A673 (cell line): Measurements from ENCODE around the gene ATP23. TPM values are rescaled to one million over a fixed set of nuclear protein-coding genes. Genes with fewer than 3 reads are reported as not detected.

Experiments used
- BruUV-seq: library from RNA; stranded (reverse); fragments of 400-500 nt; replicated peaks from 2 replicates; lab custom pipeline; 2021; lab: Mats Ljungman, UMichigan
- CTCF ChIA-PET: fragments of 300-600 bp; sonication (Branson Sonifier 250); formaldehyde crosslinking; loops from one replicate; lab custom pipeline; 2022; ENCODE audit warnings: antibody characterized with exemption; lab: Charles Lee
- POLR2A ChIA-PET: fragments of 300-600 bp; sonication (Branson Sonifier 250); formaldehyde crosslinking; loops from one replicate; lab custom pipeline; 2022; ENCODE audit warnings: antibody characterized with exemption; ENCODE audit not compliant: low non-redundant PET; lab: Charles Lee
- DNase-seq: peaks from one replicate; pipeline ENCODE4 v3.0.0-alpha.2; 2015; ENCODE audit warnings: low spot score
- H3K27ac ChIP-seq: fragments of 200-600 bp; sonication (generic); 2 replicates; pipeline ENCODE4 v1.5.1; 2016; ENCODE audit warnings: mixed run types, low read depth, mild to moderate bottlenecking, mixed read lengths, antibody characterized with exemption, low read length; ENCODE audit not compliant: poor library complexity, severe bottlenecking
- H3K27me3 ChIP-seq: fragments of 200-600 bp; sonication (generic); replicated peaks from 2 replicates; pipeline ENCODE4 v1.6.1; 2017; ENCODE audit warnings: mixed run types, low read depth, mild to moderate bottlenecking, mixed read lengths, antibody characterized with exemption, low read length; ENCODE audit not compliant: insufficient read depth, poor library complexity
- H3K36me3 ChIP-seq: fragments of 200-600 bp; sonication (generic); 2 replicates; pipeline ENCODE4 v1.6.1; 2016; ENCODE audit warnings: mixed run types, mild to moderate bottlenecking, mixed read lengths, antibody characterized with exemption, low read length; ENCODE audit not compliant: insufficient read depth, poor library complexity, severe bottlenecking
- H3K4me1 ChIP-seq: fragments of 200-600 bp; sonication (generic); 2 replicates; pipeline ENCODE4 v1.6.1; 2017; ENCODE audit warnings: mixed run types, mild to moderate bottlenecking, mixed read lengths, antibody characterized with exemption, low read length; ENCODE audit not compliant: insufficient read depth, poor library complexity, severe bottlenecking
- H3K4me3 ChIP-seq: fragments of 200-600 bp; sonication (generic); 2 replicates; pipeline ENCODE4 v1.5.1; 2016; ENCODE audit warnings: low read depth, mixed run types, mild to moderate bottlenecking, mixed read lengths, low read length; ENCODE audit not compliant: poor library complexity, severe bottlenecking
- H3K9me3 ChIP-seq: fragments of 200-600 bp; sonication (generic); 2 replicates; pipeline ENCODE4 v1.6.1; 2016; ENCODE audit warnings: mixed run types, low read depth, mild to moderate bottlenecking, mixed read lengths, antibody characterized with exemption, low read length; ENCODE audit not compliant: poor library complexity, severe bottlenecking
- EZH2 ChIP-seq: fragments of 200-600 bp; sonication (generic); IDR thresholded peaks from 2 replicates; pipeline ENCODE4 v1.6.1; 2017; ENCODE audit warnings: borderline replicate concordance, low read depth, mild to moderate bottlenecking, mixed read lengths, antibody characterized with exemption, low read length; ENCODE audit not compliant: poor library complexity, severe bottlenecking
- intact Hi-C: fragments of 100-400 bp; cut with micrococcal nuclease; formaldehyde crosslinking; loops from one replicate; pipeline ENCODE4 v1.10.0; 2022; ENCODE audit not compliant: unreplicated experiment
- total RNA-seq: library from RNA; stranded (reverse); gene quantifications from 2 replicates; pipeline ENCODE4 v1.2.3, GENCODE V29; 2021
- TF ChIP-seq, protein P1 (sequence below): fragments of 300-800, 200-600 bp; sonication (generic); conservative IDR thresholded peaks from 2 replicates; pipeline ENCODE4 v1.5.1; 2017; ENCODE audit warnings: low read depth, mild to moderate bottlenecking, antibody characterized with exemption, low read length, moderate library complexity, mixed read lengths

ATP23 gene
- total RNA-seq, 1 experiment from 2014 or later: 7.7 TPM

DNA sequence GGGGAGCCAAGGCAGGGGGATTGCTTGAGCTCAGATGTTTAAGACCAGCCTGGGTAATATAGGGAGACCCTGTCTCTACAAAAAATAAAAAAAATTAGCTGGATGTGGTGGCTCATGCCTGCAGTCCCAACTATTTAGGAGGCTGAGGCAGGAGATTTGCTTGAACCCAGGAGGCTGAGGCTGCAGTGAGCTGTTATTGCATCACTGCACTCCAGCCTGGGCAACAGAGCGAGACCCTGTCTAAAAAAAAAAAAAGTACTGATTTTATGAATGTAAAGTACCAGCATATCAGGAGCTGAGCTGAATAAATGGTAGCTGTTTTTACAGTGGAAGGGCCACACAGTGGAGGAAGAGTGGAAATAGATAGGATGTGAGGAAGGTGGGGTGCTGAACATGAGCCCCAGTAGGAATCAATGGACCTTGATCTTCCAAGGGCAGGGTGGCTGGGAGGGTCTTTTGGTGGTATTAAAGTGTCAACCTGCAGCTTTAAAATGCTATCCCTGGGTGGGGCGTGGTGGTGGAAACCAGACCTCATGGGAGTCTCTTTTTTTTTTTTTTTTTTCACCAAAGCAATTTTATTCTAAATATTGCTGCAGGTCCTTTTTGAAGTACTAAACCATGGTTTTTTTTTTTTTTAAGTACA lies 2.2 kb downstream of the ATP23 start:
- CTCF ChIA-PET: no interaction called here
- no TSS peak for BruUV-seq
- no peaks in the 10 kb centered on the region for H3K4me1 ChIP-seq
- no peaks in the 10 kb centered on the region for H3K36me3 ChIP-seq
- intact Hi-C loops: no loop called here
- no peak overlapping the region for H3K4me3 ChIP-seq
- TF ChIP-seq EZH2: no peak
- TF ChIP-seq, protein P1, sequence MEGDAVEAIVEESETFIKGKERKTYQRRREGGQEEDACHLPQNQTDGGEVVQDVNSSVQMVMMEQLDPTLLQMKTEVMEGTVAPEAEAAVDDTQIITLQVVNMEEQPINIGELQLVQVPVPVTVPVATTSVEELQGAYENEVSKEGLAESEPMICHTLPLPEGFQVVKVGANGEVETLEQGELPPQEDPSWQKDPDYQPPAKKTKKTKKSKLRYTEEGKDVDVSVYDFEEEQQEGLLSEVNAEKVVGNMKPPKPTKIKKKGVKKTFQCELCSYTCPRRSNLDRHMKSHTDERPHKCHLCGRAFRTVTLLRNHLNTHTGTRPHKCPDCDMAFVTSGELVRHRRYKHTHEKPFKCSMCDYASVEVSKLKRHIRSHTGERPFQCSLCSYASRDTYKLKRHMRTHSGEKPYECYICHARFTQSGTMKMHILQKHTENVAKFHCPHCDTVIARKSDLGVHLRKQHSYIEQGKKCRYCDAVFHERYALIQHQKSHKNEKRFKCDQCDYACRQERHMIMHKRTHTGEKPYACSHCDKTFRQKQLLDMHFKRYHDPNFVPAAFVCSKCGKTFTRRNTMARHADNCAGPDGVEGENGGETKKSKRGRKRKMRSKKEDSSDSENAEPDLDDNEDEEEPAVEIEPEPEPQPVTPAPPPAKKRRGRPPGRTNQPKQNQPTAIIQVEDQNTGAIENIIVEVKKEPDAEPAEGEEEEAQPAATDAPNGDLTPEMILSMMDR: no peak
- DNase-seq: no peak
- H3K27ac ChIP-seq: no peak overlapping the region
- no peaks in the 10 kb centered on the region for H3K27me3 ChIP-seq
- POLR2A ChIA-PET: no interaction called here
- no peaks in the 10 kb centered on the region for H3K9me3 ChIP-seq

DNA sequence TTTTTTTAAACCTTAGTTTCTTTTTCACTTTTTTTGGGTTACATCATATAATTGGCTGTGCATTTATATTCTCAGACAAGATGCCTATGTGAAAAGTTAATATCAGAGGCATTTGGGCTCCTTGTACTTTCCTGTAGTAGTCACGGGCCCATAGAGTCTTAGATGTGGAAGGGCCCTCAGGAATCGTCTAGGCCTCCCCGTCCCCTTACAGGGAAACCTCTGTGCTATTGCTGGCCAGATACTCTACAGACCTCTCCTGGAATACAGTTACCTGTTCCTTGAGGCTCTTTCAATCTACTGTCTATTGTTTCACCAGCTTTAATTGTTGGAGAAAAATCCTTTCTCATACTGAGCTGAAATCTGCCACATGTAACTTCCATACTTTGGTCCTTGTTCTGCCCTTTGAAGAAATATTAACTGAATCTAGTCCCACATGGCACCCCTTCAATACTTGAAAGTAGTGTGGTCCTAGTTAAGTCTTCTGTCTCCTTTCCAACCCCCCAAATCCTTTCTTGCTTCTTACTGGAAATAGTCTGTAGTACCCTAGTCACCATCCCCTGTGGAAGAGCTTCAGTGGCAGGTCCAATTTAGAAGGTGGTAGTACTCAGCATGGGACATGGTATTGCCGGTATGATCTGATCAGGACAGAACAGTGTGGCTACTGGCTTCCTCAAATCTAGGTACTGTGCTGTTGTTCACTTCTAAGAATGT lies 3.1 kb downstream of the ATP23 start:
- CTCF ChIA-PET: no interaction called here
- intact Hi-C loops: no loop called here

DNA sequence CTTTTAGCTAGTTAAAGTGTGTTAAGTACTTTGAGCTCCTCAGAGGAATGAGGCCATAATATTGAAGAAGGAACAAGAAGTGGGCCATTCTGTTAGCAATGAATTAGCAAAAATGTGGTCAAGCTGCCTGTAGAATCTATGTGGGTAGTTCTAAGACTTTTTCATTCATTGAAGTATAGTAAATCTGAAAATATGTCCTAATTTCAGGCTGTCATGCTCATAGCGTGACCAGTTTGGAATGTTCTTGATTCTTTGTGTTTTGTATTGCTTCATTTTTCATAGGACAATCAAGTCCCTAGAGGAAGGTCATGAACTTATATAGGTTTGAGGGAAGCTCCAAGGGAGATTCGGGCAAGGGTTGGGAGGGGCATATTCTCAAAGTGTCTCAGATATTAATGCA lies 11.4 kb downstream of the ATP23 start:
- no peaks in the 10 kb centered on the region for H3K9me3 ChIP-seq
- H3K27ac ChIP-seq: no peak overlapping the region
- ChIA-PET POLR2A (interaction anchor here (0.7 kb wide), 1 partner anchor 62 kb away, joined by 3 read pairs; no protein-coding TSS in a partner anchor), CTCF (no interaction called here)
- DNase-seq: no peak
- no TSS peak for BruUV-seq
- H3K27me3 ChIP-seq: no peaks in the 10 kb centered on the region
- peaks cover 7% of the 10 kb centered on the region for H3K36me3 ChIP-seq
- H3K4me1 ChIP-seq: no peaks in the 10 kb centered on the region
- no peak overlapping the region for H3K4me3 ChIP-seq
- TF ChIP-seq EZH2: no peak
- TF ChIP-seq, protein P1: no peak
- intact Hi-C loops: no loop called here

More for the DNA sequence above, 3.1 kb downstream of the ATP23 start:
- POLR2A ChIA-PET: no interaction called here
- Histone ChIP-seq H3K27me3 (no peaks in the 10 kb centered on the region), H3K9me3 (no peaks in the 10 kb centered on the region), H3K4me3 (no peak overlapping the region), H3K27ac (no peak overlapping the region), H3K36me3 (no peaks in the 10 kb centered on the region), H3K4me1 (no peaks in the 10 kb centered on the region)
- DNase-seq: no peak
- TF ChIP-seq EZH2: no peak
- TF ChIP-seq, protein P1: no peak
- no TSS peak for BruUV-seq
